ENCODE data around the gene ATG10.

- TF ChIP-seq NFRKB (IDR thresholded peaks at IDR 0.05) = no peak
- TF ChIP-seq BHLHE40 (IDR thresholded peaks at IDR 0.05; ENCODE audit: borderline replicate concordance) = no peak
These were observed 105.7 kb downstream of the ATG10 start for GRCh38 chr5:82077496-82077895.

Data from HEK293T (cell line).